Hematopoietic multipotent progenitor cell (in vitro differentiated cells): Measurements from ENCODE around the gene SMARCAL1. TPM values are rescaled to one million over a fixed set of nuclear protein-coding genes. Genes with fewer than 3 reads are reported as not detected.
A peak's percentile ranks its signal among the peaks of the same experiment; 100 is the strongest.
"Not testable (repeated sequence)": the region's sequence is repeated elsewhere in the genome, so short reads cannot be mapped to it uniquely, and the experiment has no call there.

Source experiments
- DNase-seq, 3 donors: peaks; one replicate each; pipeline ENCODE4 v3.0.0-alpha.2; 2011 to 2015; ENCODE audit warnings: low read depth in 2 of 3, low spot score in 2 of 3
- total RNA-seq: library from RNA; depleted of rRNA; stranded (reverse); fragments of >200 nt; gene quantifications from one replicate; pipeline ENCODE4 v1.2.3, GENCODE V29; 2012

Gene SMARCAL1
- total RNA-seq, 1 donor: 28.0 TPM

GRCh38 chr2:216498379-216499352 lies 86.4 kb downstream of the SMARCAL1 start, which contains the start of gene RPL37A:
TSS of gene RPL37A (plus strand) at chr2:216498844. CDS start at chr2:216498875, 31 bp downstream.
- peak; percentile 83 to 96 (median 95) for DNase-seq

DNA sequence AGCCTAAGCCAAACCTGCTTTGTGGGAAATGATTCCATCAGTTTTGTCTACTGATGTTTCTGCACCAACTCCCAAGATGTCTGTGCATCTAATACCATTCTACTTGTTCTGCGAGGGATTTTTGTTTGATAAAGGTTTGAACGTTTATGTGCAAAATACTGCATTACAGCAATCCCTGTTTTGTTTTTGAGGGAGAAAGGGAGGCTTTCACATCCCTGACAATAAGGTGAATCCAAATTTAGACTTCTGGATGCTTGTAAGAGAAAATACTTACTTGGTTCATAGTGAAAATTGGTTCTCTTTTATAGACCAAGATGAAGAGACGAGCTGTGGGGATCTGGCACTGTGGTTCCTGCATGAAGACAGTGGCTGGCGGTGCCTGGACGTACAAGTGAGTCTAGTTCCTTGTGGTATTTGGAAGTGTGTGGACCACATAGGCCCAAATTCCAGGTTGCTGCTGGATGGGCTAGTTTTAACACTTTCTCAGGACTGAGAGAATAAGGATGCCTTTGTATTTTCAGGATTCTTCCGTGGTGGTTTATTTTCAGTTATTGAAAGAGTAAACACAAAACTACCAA lies 87.4 kb downstream of the SMARCAL1 start:
- no peak for DNase-seq

GRCh38 chr2:216500572-216500971 lies 88.3 kb downstream of the SMARCAL1 start:
- DNase-seq: no peak

- DNase-seq: no peak
These were observed 89.6 kb downstream of the SMARCAL1 start for GRCh38 chr2:216501854-216502253.

- no peak for DNase-seq
These were observed 90.3 kb downstream of the SMARCAL1 start for GRCh38 chr2:216502381-216503158.

DNA sequence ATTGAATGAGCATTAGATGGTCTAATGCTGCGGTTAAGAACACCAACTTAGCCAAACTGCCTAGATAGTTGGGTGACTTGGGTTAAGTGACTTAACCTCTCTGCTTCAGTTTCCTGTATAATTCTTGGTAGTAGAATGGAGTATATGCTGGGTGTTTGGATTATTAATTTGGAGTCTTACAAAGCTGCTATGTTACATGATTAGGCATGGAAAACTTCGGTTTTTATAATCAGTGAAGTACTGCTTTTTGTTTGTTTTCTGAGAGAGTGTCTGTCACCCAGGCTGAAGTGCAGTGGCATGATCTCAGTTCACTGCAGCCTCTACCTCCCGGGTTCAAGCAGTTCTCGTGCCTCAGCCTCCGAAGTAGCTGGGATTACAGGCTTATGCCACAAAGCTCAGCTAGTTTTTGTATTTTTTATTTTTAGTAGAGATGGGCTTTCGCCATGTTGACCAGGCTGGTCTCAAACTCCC lies 90.9 kb downstream of the SMARCAL1 start:
- no peak for DNase-seq

DNA sequence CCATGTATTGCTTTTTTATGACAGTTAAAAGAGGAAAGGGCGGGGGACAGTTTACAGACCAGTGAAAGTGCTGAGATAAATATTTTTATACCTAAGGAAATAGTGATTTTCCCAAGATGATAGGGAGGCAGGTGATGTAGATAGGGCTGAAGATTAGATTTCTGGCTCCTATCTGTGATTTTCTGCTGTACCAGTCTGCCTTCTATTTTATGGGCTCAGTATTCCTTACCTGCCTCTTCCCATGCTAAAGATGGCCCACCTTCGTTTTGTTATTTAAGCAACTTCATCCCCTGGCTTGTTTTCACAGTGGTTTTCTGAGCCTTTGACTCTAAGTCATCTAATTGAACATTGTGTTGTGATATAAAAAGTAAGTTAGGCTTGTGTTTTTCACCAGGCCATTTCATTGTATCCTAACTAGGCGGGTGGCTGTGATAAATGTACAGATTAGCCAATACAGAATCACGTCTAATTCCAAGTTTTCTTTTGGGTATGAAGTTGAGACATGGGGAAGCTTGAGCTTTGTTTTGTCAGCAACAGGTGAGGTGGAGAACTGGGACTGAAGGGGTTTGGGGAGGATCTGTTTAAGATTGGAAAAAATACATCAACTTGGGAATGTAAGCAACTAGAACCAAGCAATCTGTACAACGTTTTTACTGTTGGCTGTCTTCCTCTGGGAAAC lies 91.6 kb downstream of the SMARCAL1 start:
- DNase-seq: no peak

- no peak for DNase-seq
These were observed 92.1 kb downstream of the SMARCAL1 start for GRCh38 chr2:216504376-216504762.

DNA sequence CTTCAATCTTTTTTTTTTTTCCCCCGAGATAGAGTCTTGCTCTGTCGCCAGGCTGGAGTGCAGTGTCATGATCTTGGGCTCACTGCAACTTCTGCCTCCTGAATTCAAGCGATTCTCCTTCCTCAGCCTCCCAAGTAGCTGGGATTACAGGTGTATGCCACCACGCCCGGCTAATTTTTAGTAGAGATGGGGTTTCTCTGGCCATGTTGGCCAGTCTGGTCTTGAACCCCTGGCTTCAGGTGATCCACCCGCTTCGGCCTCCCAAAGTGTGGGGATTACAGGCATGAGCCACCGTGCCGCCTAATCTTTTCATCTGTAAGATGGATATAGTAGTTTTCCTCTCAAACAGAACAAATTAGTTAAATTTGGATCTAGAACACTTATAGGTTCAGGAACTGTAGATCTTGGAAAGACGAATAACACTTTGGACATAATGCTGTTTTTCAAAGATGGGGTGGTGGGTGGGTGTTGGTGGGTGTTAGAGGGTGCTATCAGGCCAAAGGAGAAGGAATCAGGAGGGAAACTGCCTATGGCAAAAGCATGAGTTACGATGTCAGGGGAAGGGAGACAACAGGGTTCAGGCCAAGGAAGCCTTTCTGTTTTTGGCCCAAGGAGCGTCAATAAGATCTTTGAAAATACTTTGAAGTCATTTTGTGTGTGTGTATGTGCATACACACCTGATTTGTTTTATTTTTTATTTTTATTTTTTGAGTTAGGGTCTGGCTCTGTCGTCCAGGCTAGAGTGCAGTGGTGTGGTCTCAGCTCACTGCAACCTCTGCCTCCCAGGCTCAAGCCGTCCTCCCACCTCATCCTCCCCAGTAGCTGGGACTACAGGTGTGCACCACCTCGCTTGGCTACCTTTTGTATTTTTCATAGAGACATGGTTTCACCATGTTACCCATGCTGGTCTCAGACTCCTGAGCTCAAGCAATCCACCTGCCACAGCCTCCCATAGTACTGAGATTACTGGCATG lies 93.1 kb downstream of the SMARCAL1 start:
- DNase-seq: no peak

DNA sequence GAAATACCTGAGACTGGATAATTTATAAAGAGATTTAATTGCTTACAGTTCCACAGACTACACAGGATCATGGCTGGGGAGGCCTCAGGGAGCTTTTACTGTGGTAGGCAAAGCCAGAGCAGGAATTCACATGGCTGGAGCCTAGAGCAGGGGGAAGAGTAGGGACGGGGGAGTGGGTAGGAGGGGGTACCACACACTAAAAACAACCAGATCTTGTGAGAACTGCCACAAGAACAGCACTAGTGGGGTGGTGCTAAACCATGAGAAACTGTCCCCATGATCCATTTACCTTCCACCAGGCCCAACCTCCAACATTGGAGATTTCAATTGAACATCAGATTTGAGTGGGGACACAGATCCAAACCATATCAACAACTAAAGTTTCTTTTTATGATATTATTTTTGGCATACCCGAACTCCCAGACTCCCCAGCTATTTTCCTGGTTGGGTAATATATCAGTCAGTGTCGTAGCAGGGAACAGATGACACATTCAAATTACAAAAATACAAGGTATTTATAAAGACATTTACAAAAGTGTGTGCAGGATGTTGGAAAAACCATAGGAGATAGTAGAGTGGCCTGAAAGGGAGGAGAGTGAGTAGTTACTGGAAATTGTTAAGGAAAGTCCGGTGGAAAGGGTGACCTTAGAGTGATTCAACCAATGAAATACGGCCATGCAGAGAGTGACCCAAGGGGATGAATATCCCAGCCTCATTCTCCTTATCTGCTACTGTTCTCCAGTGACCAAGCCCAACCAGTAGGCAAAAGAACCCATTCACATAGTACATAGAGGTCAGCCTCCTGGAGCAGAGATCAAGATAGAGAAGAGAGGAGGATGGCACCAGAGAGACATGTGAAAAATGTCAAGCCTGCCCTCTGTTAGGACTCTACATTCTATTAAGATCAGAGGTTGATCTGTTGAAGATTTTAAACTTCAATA lies 95.2 kb downstream of the SMARCAL1 start:
- DNase-seq: no peak

DNA sequence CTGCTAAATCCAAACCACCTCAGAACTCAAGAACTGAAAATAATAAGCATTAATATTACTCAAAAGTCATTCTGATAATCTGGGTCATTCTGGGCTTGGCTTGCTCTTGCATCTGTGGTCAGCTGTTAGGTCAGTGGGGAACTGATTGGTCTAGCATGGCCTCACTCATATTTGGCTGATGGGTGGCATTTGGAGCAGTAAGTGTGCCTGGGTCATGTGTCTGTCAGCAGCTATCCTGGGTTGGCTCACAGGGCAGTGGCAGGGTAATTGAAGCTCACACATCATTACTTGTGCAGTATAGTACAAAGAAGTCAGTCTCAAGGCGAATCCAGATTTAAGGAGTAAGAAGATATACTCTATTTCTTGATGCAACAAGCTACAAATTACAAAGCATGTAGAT lies 95.9 kb downstream of the SMARCAL1 start:
- DNase-seq: no peak

- DNase-seq: peak in 2 of 3 donors; percentile 28 to 63
These were observed 104.6 kb downstream of the SMARCAL1 start for GRCh38 chr2:216516730-216517350.

- no peak for DNase-seq
These were observed 105.4 kb downstream of the SMARCAL1 start for GRCh38 chr2:216517447-216518225.

DNA sequence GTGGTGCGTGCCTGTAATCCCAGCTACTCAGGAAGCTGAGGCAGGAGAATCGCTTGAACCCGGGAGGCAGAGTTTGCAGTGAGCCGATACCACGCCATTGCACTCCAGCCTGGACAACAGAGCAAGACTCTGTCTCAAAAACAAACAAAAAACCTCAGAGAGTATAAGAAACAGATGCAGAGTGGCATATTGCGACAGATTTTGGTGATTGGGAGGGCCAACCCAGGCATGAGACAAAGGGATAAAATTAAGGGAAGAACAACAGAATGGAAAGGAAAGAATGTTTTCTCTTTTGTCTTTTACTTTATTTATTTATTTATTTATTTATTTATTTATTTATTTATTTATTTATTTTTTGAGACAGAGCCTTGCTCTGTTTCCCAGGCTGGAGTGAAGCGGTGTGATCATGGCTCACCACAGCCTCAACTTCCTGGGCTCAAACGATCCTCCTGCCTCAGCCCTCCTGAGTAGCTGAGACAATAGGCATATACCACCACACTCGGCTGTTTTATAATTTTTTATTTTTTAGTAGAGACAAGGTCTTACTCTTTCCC lies 106.4 kb downstream of the SMARCAL1 start:
- DNase-seq: not testable (repeated sequence)

DNA sequence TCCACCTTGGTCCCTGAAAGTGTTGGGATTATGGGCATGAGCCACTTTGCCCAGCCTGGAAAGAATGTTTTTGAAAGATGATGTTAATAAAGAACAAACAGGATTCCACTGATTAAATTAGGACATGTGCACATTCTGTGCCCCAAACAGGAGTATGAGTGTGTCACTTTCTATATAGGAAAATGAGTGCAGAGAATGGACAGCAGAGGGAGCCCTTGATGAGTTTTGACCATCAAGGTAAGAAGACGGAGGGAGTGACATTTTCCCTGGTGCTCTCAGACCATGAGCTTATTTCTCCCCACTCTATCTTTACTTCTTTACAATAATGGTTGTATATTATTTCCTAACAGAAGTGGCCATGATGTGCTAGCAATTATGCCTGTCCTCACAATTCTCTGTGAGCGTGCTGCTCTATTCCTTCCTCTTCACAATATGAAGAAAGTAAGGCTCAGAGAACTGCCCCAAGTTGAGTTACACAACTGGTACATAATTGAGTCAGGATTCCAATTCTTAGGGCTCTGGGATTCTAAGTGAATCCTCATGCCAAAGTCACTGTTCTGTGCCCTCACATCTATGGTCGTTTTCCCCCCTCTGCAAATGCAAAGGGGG lies 107.0 kb downstream of the SMARCAL1 start:
- DNase-seq: peak; percentile 10 to 86 (median 67)

- DNase-seq: no peak
These were observed 107.8 kb downstream of the SMARCAL1 start for GRCh38 chr2:216520112-216520511.
